G401 (cell line): ENCODE results near the gene TP53AIP1. TPM values are rescaled to one million over a fixed set of nuclear protein-coding genes. Genes with fewer than 3 reads are reported as not detected.

Experiments
- DNase-seq: peaks from one replicate; pipeline ENCODE4 v3.0.0-alpha.2; 2015; ENCODE audit warnings: low spot score
- in situ Hi-C: cut with HindIII; loops from 2 replicates; pipeline ENCODE4 v1.10.0; 2016; ENCODE audit warnings: low sequenced_read_pairs, mixed read lengths
- total RNA-seq: library from RNA; depleted of rRNA; stranded (reverse); fragments of >200 nt; shearing (Covaris generic); gene quantifications from 2 replicates; pipeline ENCODE4 v1.2.3, GENCODE V29; 2014

Gene TP53AIP1
- total RNA-seq, 1 experiment from 2014 or later, result not detected

GRCh38 chr11:128947773-128948172 lies 5.1 kb upstream of the TP53AIP1 start:
- DNase-seq, result no peak

DNA sequence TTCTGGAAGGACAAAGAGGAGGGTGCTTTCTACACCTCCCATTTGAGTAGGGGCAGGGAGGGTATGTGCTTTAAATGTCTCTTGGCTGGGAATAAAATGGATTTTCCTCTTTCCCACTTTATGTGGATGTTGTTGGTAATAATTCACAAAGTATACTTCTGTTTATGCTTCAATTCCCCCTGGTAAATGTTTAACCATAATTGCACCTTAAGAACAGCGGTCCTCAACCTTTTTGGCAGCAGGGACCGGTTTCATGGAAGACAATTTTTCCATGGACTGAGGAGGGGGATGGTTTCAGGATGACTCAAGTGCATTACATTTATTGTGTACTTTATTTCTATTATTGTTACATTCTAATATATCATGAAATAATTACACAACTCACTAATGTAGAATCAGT lies 4.0 kb upstream of the TP53AIP1 start:
- in situ Hi-C loops, result no loop called here
- DNase-seq, result no peak

More at GRCh38 chr11:128947773-128948172, 5.1 kb upstream of the TP53AIP1 start:
- in situ Hi-C loops, result no loop called here

- in situ Hi-C loops, result no loop called here
- DNase-seq, result no peak
Observed at GRCh38 chr11:128943428-128943976, 831 bp upstream of the TP53AIP1 start.

DNA sequence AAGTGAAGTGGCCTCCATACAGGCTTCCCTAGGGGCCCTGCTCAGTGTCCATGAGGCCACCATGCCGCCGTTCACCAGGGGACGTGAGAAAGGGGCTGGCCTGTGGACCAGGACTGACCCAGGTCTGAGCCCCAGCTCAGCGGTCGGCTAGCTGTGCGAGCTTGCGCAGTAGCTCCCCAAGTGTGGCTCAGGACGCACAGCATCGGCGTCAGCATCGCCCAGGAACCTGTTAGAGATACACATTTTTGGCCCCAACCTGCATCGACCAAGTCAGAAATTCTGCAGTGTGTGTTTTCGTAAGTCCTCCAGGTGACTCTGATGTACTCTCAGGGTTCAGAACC lies 429 bp downstream of the TP53AIP1 start:
- in situ Hi-C loops, result no loop called here
- DNase-seq, result no peak

GRCh38 chr11:128941573-128942271 lies 949 bp downstream of the TP53AIP1 start:
- no peak for DNase-seq
- in situ Hi-C loops, result no loop called here

DNA sequence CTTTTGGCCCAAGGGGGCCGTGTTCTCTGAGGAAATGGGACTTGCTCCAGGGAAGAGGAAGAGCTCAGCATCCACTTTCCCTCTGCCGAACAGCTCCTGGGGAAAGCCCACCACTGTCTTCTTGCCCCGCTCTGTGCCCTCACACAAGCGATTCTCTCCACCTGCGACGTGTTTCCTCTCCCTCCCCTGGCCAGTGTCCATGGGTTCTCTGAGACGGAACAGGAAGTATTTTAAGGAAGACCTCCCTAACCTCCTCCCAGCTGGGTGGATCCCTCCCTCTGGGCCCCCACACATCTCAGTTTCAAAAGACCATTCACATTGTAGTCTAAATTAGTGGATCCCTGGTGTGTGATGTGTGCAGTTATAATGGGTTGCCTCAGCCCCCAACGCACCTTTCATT lies 1.6 kb downstream of the TP53AIP1 start:
- in situ Hi-C loops, result no loop called here
- no peak for DNase-seq

- DNase-seq, result no peak
- in situ Hi-C loops, result no loop called here
Observed at GRCh38 chr11:128940603-128941002, 2.1 kb downstream of the TP53AIP1 start.

DNA sequence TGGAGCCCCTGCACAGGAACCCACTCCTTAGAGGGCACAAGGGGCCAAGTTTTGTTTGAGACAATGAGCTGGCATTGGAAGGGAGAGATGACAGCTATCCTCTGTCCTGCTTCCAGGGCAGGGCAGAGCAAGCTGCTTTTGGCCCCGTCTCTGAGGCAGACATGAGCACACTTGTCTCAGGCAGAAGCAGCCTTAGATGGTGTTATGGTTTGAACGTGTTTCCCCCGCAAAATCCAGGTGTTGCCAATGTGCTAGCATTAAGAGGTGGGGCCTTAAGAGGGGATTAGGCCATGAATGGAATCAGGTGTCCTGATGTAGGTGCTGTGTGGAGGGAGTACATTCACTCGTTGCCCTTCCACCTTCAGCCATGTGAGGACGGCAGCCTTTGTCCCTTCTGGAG lies 2.5 kb downstream of the TP53AIP1 start:
- DNase-seq, result no peak
- in situ Hi-C loops, result no loop called here

DNA sequence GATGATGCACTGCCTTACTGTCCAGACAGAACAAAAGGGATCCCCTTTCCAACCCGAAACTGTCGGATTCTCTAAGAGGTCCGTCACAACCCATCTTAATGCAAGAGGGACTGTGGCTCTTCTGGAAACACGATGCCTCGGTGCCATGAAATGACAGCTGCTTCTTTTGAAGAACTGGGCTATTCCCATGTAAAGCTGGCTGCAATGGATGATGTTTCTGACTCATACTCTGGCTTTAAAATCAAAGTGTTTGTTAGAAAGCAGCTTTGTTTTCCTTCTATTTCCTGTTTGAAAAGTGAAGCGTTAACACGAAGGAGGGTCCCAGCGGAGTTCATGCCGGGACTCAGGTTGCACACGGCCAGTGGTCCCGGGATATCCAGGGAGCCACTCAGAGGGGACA lies 3.1 kb downstream of the TP53AIP1 start:
- DNase-seq, result no peak
- in situ Hi-C loops, result no loop called here

- in situ Hi-C loops, result no loop called here
- no peak for DNase-seq
Observed at GRCh38 chr11:128938156-128938885, 4.3 kb downstream of the TP53AIP1 start.

DNA sequence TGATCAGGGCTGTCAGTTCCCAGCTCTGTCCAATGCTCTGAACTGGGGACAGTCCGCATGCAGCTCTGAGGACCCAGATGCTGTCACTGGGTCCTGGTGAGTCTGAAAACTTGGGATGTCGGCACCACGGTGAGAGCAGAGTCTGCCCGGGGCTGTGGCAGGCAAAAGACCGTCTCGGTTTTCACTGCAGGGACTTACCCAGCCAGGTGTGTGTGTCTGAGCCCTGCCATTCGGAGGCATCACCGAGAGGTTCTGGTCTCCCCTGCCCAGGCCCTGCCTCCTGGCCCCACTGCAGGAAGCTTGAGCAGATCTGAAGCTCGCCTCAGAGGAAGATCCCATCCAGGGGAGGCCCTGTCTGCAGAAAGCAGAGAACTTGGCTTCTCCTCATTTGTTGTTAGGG lies 5.2 kb downstream of the TP53AIP1 start:
- in situ Hi-C loops, result no loop called here
- no peak for DNase-seq

- in situ Hi-C loops, result no loop called here
- DNase-seq, result no peak
Observed at GRCh38 chr11:128936606-128937251, 5.9 kb downstream of the TP53AIP1 start.

DNA sequence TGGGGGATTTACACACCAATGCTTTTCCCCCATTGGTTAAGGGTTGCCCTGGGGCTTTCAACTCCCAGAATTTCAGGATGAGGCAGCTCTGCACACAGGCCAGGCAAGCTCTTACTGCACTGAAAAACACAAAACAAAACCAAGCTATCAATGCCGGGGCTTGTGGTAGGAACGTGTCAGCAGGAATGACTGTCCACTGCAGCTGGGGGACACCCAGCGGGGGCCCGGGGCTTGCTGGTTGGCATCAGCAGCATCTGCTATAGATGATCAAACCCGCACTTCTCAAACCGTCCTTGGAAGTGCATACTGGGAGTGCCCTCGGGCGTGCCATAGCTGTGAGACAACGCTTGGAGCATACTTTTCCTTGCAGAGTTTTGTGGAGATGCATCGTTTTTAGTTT lies 7.7 kb downstream of the TP53AIP1 start:
- in situ Hi-C loops, result no loop called here

GRCh38 chr11:128934351-128934750 lies 8.3 kb downstream of the TP53AIP1 start:
- in situ Hi-C loops, result no loop called here
- no peak for DNase-seq

More for the DNA sequence above, 7.7 kb downstream of the TP53AIP1 start:
- DNase-seq, result no peak

DNA sequence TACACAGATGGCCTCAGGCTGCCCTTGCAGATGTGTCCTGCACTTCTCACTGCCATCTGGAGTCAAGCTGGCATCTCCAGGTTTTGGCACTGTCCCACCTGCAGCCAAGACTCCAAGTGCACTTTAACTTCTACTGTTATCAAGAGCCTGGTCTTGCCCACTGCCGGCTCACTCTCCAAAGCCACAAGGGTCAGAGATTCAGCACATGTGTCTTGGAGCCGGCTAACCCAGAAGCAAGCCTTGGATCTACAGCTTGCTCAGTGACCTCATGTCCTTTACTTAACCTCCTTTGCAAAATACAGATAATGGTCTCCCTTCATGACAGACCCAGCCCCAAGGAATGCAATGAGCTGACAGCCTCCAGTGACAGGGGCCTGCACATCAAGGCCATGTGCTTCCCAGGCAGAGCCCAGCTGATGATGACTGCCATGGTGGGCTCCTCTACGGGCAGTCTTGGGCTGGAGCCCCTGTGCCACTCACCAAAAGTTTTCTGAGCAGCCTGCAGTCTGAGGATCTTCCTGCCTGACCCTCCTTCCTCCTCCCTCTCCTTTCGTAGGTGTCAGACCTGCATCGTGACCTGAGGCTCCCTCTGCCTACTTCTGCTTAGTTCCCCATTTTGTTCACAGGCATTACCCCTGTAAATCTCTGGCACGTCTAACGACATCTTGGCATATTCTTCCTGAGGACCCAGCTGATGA lies 9.0 kb downstream of the TP53AIP1 start:
- in situ Hi-C loops, result no loop called here
- no peak for DNase-seq

DNA sequence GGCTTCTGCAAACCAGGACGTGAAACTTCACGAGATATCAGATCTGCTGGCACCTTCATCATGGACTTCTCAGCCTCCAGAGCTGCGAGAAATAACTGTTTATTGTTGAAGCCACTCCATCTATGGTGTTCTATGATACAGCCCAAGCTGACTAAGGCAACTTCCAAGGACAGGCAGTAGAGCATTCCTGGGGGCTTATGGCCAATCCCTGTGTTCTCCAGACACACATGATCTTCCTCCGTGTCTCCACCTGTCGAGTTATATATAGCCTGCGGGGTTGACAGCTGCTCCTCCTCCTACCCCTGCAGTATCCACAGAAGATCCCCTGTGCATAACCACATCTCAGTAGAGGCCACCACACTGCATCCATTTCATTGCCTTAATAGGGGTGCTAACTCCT lies 11.0 kb downstream of the TP53AIP1 start:
- in situ Hi-C loops, result no loop called here

GRCh38 chr11:128931066-128931465 lies 11.6 kb downstream of the TP53AIP1 start:
- no peak for DNase-seq

More for the DNA sequence above, 11.0 kb downstream of the TP53AIP1 start:
- DNase-seq, result no peak

DNA sequence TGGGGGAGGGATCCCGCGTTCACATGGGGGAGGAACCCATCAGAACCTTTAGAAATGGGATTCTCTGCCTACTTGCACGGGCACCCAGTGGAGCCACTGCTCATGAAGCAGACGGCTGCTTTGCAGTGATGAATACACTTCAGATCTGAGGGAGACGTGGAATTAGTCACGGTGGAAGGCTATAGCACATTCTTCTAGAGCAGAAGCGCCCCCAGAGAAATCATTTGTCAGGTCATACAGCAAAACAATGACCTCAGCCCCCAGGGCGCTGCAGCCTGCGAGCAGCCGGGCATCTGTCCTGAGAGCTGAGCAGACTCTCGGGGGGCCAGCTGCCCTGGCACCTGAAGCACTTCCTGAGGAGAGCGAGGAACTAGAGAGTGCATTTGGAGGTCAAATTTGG lies 12.7 kb downstream of the TP53AIP1 start:
- no peak for DNase-seq
- in situ Hi-C loops, result no loop called here

More at GRCh38 chr11:128931066-128931465, 11.6 kb downstream of the TP53AIP1 start:
- in situ Hi-C loops, result no loop called here

DNA sequence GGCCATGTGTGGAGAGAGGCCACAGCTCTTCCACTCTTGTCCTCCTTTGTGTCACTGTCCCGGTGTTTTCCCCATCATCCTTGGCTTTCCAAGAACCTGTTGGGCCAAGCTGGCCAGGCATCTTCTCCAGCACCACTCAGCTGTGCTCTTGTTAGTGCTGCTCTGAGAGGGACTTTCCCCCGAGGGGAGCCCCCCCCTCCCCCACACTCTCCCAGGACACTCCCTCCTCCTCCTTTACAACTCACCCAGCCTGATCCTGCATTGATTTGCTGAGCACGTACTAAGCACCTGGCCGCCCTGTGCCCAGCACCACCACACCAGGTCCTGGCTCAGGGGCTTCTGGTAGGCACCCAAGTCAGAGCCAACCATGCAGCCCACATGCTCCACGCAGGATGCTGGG lies 13.2 kb downstream of the TP53AIP1 start:
- no peak for DNase-seq
- in situ Hi-C loops, result no loop called here

GRCh38 chr11:128928400-128928799 lies 14.3 kb downstream of the TP53AIP1 start:
- no peak for DNase-seq
- in situ Hi-C loops, result no loop called here
